ENCODE measurements around the gene VSIG8. TPM values are rescaled to one million over a fixed set of nuclear protein-coding genes. Genes with fewer than 3 reads are reported as not detected.
A peak's percentile ranks its signal among the peaks of the same experiment; 100 is the strongest.
"Not testable (repeated sequence)": the region's sequence is repeated elsewhere in the genome, so short reads cannot be mapped to it uniquely, and the experiment has no call there.

The VSIG8 gene
- 8.2 TPM for total RNA-seq

- no peak for DNase-seq
These were observed at the start of gene VSIG8 for GRCh38 chr1:159862557-159862956. Gene VSIG8 (minus strand): TSS chr1:159862657. CDS start chr1:159862521, 136 bp downstream.

- no peak for DNase-seq
These were observed 49.0 kb upstream of the VSIG8 start for GRCh38 chr1:159911326-159912070.

GRCh38 chr1:159908031-159908940 lies 45.8 kb upstream of the VSIG8 start:
- no peak for DNase-seq

GRCh38 chr1:159906960-159907359 lies 44.5 kb upstream of the VSIG8 start:
- DNase-seq: no peak

- DNase-seq: not testable (repeated sequence)
These were observed 41.6 kb upstream of the VSIG8 start for GRCh38 chr1:159904036-159904435.

GRCh38 chr1:159902541-159902940 lies 40.1 kb upstream of the VSIG8 start:
- DNase-seq: no peak

- peak; percentile 15 for DNase-seq
These were observed 38.4 kb upstream of the VSIG8 start for GRCh38 chr1:159900755-159901360.

GRCh38 chr1:159900086-159900680 lies 37.7 kb upstream of the VSIG8 start, which contains the start of gene CFAP45:
Gene CFAP45 (minus strand): TSS chr1:159900165. CDS start chr1:159900098, 67 bp downstream.
- DNase-seq: peak; percentile 56

- not testable (repeated sequence) for DNase-seq
These were observed 37.2 kb upstream of the VSIG8 start for GRCh38 chr1:159899634-159900033.

GRCh38 chr1:159898527-159898926 lies 36.1 kb upstream of the VSIG8 start:
- no peak for DNase-seq

- no peak for DNase-seq
These were observed 35.5 kb upstream of the VSIG8 start for GRCh38 chr1:159897962-159898361.

GRCh38 chr1:159896546-159896930 lies 34.1 kb upstream of the VSIG8 start:
- DNase-seq: no peak

- peak; percentile 34 for DNase-seq
These were observed 33.5 kb upstream of the VSIG8 start for GRCh38 chr1:159895836-159896545.

GRCh38 chr1:159895286-159895685 lies 32.8 kb upstream of the VSIG8 start:
- DNase-seq: no peak

GRCh38 chr1:159892944-159893343 lies 30.5 kb upstream of the VSIG8 start:
- no peak for DNase-seq

GRCh38 chr1:159891275-159892157 lies 29.1 kb upstream of the VSIG8 start:
- peak; percentile 37 for DNase-seq

GRCh38 chr1:159890390-159890789 lies 27.9 kb upstream of the VSIG8 start:
- no peak for DNase-seq

GRCh38 chr1:159889821-159890252 lies 27.4 kb upstream of the VSIG8 start:
- DNase-seq: peak; percentile 49

GRCh38 chr1:159889202-159889601 lies 26.7 kb upstream of the VSIG8 start:
- DNase-seq: no peak

- no peak for DNase-seq
These were observed 21.8 kb upstream of the VSIG8 start for GRCh38 chr1:159884296-159884695.

GRCh38 chr1:159883134-159883533 lies 20.7 kb upstream of the VSIG8 start:
- no peak for DNase-seq

Measured in skin of body (tissue), 2 donors.